HCT116 (cell line): ENCODE measurements around the gene SULT1C3. TPM values are rescaled to one million over a fixed set of nuclear protein-coding genes. Genes with fewer than 3 reads are reported as not detected.

ENCODE experiments used
- ATAC-seq: fragments of 200-7000 bp; cut with Tn5 transposase; 2 replicates; pipeline ENCODE4 v1.9.1; 2020; ENCODE audit warnings: mild to moderate bottlenecking, moderate library complexity
- BruUV-seq: library from RNA; stranded (reverse); fragments of 400-500 nt; replicated peaks from 2 replicates; lab custom pipeline; 2021; lab: Mats Ljungman, UMichigan
- CTCF ChIA-PET: fragments of 300-600 bp; sonication (Branson Sonifier 250); formaldehyde crosslinking; loops from one replicate; lab custom pipeline; 2021; ENCODE audit warnings: antibody characterized with exemption; lab: Charles Lee
- POLR2A ChIA-PET: fragments of 300-600, 350-600 bp; sonication (Branson Sonifier 250); formaldehyde crosslinking; loops from one replicate; lab custom pipeline; 2021; ENCODE audit warnings: antibody characterized with exemption; lab: Charles Lee
- RAD21 ChIA-PET, 2 experiments: fragments of 300-600 bp; sonication (Branson Sonifier 250); formaldehyde crosslinking; loops; one replicate each; lab custom pipeline; 2023; ENCODE audit warnings: low total read pairs in 2 of 2; ENCODE audit not compliant: uncharacterized antibody in 2 of 2, unreplicated experiment in 2 of 2, low non-redundant PET in 1 of 2; lab: Charles Lee
- DNase-seq: peaks from one replicate; pipeline ENCODE4 v3.0.0-alpha.2; 2010; ENCODE audit warnings: low read depth, low spot score
- H2AFZ ChIP-seq: fragments of 200-600 bp; shearing (Covaris generic), sonication (generic); 2 replicates; pipeline ENCODE4 v1.6.1; 2017; ENCODE audit warnings: low read depth, mixed run types, mixed read lengths, antibody characterized with exemption, low read length; ENCODE audit not compliant: poor library complexity, severe bottlenecking
- H3K27ac ChIP-seq: 2 replicates; pipeline ENCODE4 v1.5.1; 2012; ENCODE audit warnings: low read depth, low read length
- H3K27me3 ChIP-seq: fragments of 200-600 bp; sonication (generic); 2 replicates; pipeline ENCODE4 v1.6.1; 2016; ENCODE audit warnings: mixed run types, low read length, mixed read lengths; ENCODE audit not compliant: insufficient read depth
- H3K36me3 ChIP-seq, 2 experiments: fragments of 200-500 bp in 1 of 2; fragments of 200-600 bp in 1 of 2; sonication (Bioruptor generic) in 1 of 2; sonication (generic) in 1 of 2; 2 replicates each; pipeline versions ENCODE4 v1.5.1 to v1.6.1; 2014 to 2016; ENCODE audit warnings: low read length in 2 of 2, inconsistent platforms in 1 of 2, mixed read lengths in 1 of 2, mixed run types in 1 of 2; ENCODE audit not compliant: insufficient read depth in 2 of 2, control insufficient read depth in 1 of 2
- H3K4me1 ChIP-seq, 2 experiments: fragments of 200-600 bp in 1 of 2; sonication (generic) in 1 of 2; 2 replicates each; pipeline versions ENCODE4 v1.5.1 to v1.6.1; 2012 to 2017; ENCODE audit warnings: low read length in 2 of 2, inconsistent platforms in 1 of 2, mild to moderate bottlenecking in 1 of 2, mixed read lengths in 1 of 2, mixed run types in 1 of 2, moderate library complexity in 1 of 2; ENCODE audit not compliant: insufficient read depth in 2 of 2, control insufficient read depth in 1 of 2
- H3K4me2 ChIP-seq: fragments of 200-600 bp; sonication (generic); 2 replicates; pipeline ENCODE4 v1.6.1; 2017; ENCODE audit warnings: mixed run types, low read length, mixed read lengths
- H3K4me3 ChIP-seq, 2 experiments: fragments of 200-600 bp in 1 of 2; sonication (generic) in 1 of 2; replicated peaks in 1 of 2; 2 replicates each; pipeline ENCODE4 v1.5.1; 2011 to 2016; ENCODE audit warnings: low read length in 2 of 2, control low read depth in 1 of 2, low read depth in 1 of 2, mild to moderate bottlenecking in 1 of 2, mixed read lengths in 1 of 2, mixed run types in 1 of 2
- H3K79me2 ChIP-seq: fragments of 200-600 bp; sonication (generic); 2 replicates; pipeline ENCODE4 v1.6.1; 2017; ENCODE audit warnings: mild to moderate bottlenecking, mixed run types, low read length, moderate library complexity, mixed read lengths; ENCODE audit not compliant: insufficient read depth
- H3K9ac ChIP-seq: fragments of 200-600 bp; sonication (generic); 2 replicates; pipeline ENCODE4 v1.6.1; 2016; ENCODE audit warnings: low read length, mixed read lengths
- H3K9me2 ChIP-seq: fragments of 200-600 bp; sonication (generic), shearing (Covaris generic); 2 replicates; pipeline ENCODE4 v1.6.1; 2017; ENCODE audit warnings: mixed run types, mild to moderate bottlenecking, moderate library complexity; ENCODE audit not compliant: insufficient read depth
- H3K9me3 ChIP-seq, 2 experiments: fragments of 200-500 bp in 1 of 2; fragments of 200-600 bp in 1 of 2; sonication (Bioruptor generic) in 1 of 2; sonication (generic) in 1 of 2; 2 replicates each; pipeline ENCODE4 v1.6.1; 2014 to 2017; ENCODE audit warnings: low read length in 2 of 2, mixed read lengths in 2 of 2, inconsistent platforms in 1 of 2, low read depth in 1 of 2, mild to moderate bottlenecking in 1 of 2, mixed run types in 1 of 2, moderate library complexity in 1 of 2; ENCODE audit not compliant: control insufficient read depth in 1 of 2, insufficient read depth in 1 of 2
- H4K20me1 ChIP-seq: fragments of 200-600 bp; sonication (generic), shearing (Covaris generic); 2 replicates; pipeline ENCODE4 v1.6.1; 2017; ENCODE audit warnings: mixed run types, mild to moderate bottlenecking, moderate library complexity; ENCODE audit not compliant: insufficient read depth
- CBX3 ChIP-seq: IDR thresholded peaks from 2 replicates; pipeline ENCODE4 v1.6.1; 2012; ENCODE audit warnings: low read depth
- CEBPB ChIP-seq: IDR thresholded peaks from 2 replicates; pipeline ENCODE4 v1.6.1; 2012; ENCODE audit warnings: low read depth
- EGR1 ChIP-seq: IDR thresholded peaks from 2 replicates; pipeline ENCODE4 v1.6.1; 2012; ENCODE audit warnings: low read depth
- ELF1 ChIP-seq: IDR thresholded peaks from 2 replicates; pipeline ENCODE4 v1.6.1; 2012; ENCODE audit warnings: low read depth, borderline replicate concordance
- EZH2phosphoT487 ChIP-seq: fragments of 200-600 bp; IDR thresholded peaks from 2 replicates; pipeline ENCODE4 v1.6.1; 2018; ENCODE audit warnings: antibody characterized with exemption, borderline replicate concordance
- FOSL1 ChIP-seq: IDR thresholded peaks from 2 replicates; pipeline ENCODE4 v1.6.1; 2012; ENCODE audit warnings: low read depth
- JUND ChIP-seq: IDR thresholded peaks from 2 replicates; pipeline ENCODE4 v1.6.1; 2012
- MAX ChIP-seq: IDR thresholded peaks from 2 replicates; pipeline ENCODE4 v1.6.1; 2012
- POLR2A ChIP-seq: IDR thresholded peaks from 2 replicates; pipeline ENCODE4 v1.7.0; 2011; ENCODE audit warnings: borderline replicate concordance; ENCODE audit not compliant: insufficient read depth, insufficient read length; ENCODE audit errors: extremely low read depth
- REST ChIP-seq: IDR thresholded peaks from 2 replicates; pipeline ENCODE4 v1.6.1; 2012; ENCODE audit warnings: low read depth
- SIN3A ChIP-seq: IDR thresholded peaks from 2 replicates; pipeline ENCODE4 v1.6.1; 2012; ENCODE audit warnings: low read depth
- SP1 ChIP-seq: IDR thresholded peaks from 2 replicates; pipeline ENCODE4 v1.6.1; 2012; ENCODE audit warnings: low read depth
- SRF ChIP-seq: IDR thresholded peaks from 2 replicates; pipeline ENCODE4 v1.6.1; 2012; ENCODE audit warnings: low read depth
- TCF7L2 ChIP-seq: IDR thresholded peaks from 2 replicates; pipeline ENCODE4 v1.7.0; 2011; ENCODE audit warnings: borderline replicate concordance, inconsistent platforms; ENCODE audit not compliant: insufficient read depth, insufficient read length; ENCODE audit errors: extremely low read depth
- ZBTB33 ChIP-seq: IDR thresholded peaks from 2 replicates; pipeline ENCODE4 v1.6.1; 2011; ENCODE audit warnings: mild to moderate bottlenecking, low read length, moderate library complexity; ENCODE audit not compliant: insufficient replicate concordance; ENCODE audit errors: extremely low read depth
- ZNF274 ChIP-seq: fragments of 200-500 bp; sonication (Bioruptor generic); IDR thresholded peaks from 2 replicates; pipeline ENCODE4 v1.6.1; 2014; ENCODE audit warnings: mild to moderate bottlenecking, low read depth, low read length, inconsistent platforms
- intact Hi-C: fragments of 100-400 bp; cut with micrococcal nuclease; formaldehyde crosslinking; loops from 2 replicates; pipeline ENCODE4 v1.10.0; 2022
- total RNA-seq: library from RNA; stranded (reverse); gene quantifications from one replicate; pipeline ENCODE4 v1.2.1, GENCODE V29; 2021; ENCODE audit not compliant: unreplicated experiment

The SULT1C3 gene
- total RNA-seq, 1 experiment from 2014 or later = not detected

GRCh38 chr2:108229875-108230274 lies 9.9 kb upstream of the SULT1C3 start:
- H3K9ac ChIP-seq = no peak overlapping the region
- no peaks in the 10 kb centered on the region for H3K36me3 ChIP-seq
- no peaks in the 10 kb centered on the region for H3K9me2 ChIP-seq
- intact Hi-C loops = no loop called here
- TF ChIP-seq SP1 = no peak
- no peak for TF ChIP-seq ZNF274
- TF ChIP-seq REST = no peak
- TF ChIP-seq POLR2A = no peak
- TF ChIP-seq MAX = no peak
- no peak for TF ChIP-seq CBX3
- no peak for TF ChIP-seq SRF
- TF ChIP-seq TCF7L2 = no peak
- TF ChIP-seq EGR1 = no peak
- no peak for TF ChIP-seq CEBPB
- TF ChIP-seq EZH2phosphoT487 = no peak
- TF ChIP-seq ELF1 = no peak
- no peak for TF ChIP-seq SIN3A
- TF ChIP-seq JUND = no peak
- TF ChIP-seq ZBTB33 = no peak
- no peak for TF ChIP-seq FOSL1
- ChIA-PET RAD21 (no interaction called here), POLR2A (no interaction called here), CTCF (no interaction called here)
- H3K9me3 ChIP-seq = no peaks in the 10 kb centered on the region
- no peaks in the 10 kb centered on the region for H3K27me3 ChIP-seq
- DNase-seq (no peak), ATAC-seq (no peak)
- no TSS peak for BruUV-seq
- no peaks in the 10 kb centered on the region for H4K20me1 ChIP-seq
- H2AFZ ChIP-seq = no peak overlapping the region
- H3K4me2 ChIP-seq = no peak overlapping the region
- H3K27ac ChIP-seq = no peak overlapping the region
- H3K4me1 ChIP-seq = no peaks in the 10 kb centered on the region
- H3K79me2 ChIP-seq = no peaks in the 10 kb centered on the region
- no peak overlapping the region for H3K4me3 ChIP-seq
